Stimulated activated CD8-positive, alpha-beta memory T cell treated with anti-CD3 and anti-CD28 coated beads, Interleukin-15, amount 100 ng/mL, for 48 hours (primary cell): ENCODE results near the gene NTM.

ENCODE experiments used
- DNase-seq, 2 donors: peaks; one replicate each; pipeline ENCODE4 v3.0.0-alpha.2; 2020; ENCODE audit warnings: low read depth in 2 of 2

NTM gene

DNA sequence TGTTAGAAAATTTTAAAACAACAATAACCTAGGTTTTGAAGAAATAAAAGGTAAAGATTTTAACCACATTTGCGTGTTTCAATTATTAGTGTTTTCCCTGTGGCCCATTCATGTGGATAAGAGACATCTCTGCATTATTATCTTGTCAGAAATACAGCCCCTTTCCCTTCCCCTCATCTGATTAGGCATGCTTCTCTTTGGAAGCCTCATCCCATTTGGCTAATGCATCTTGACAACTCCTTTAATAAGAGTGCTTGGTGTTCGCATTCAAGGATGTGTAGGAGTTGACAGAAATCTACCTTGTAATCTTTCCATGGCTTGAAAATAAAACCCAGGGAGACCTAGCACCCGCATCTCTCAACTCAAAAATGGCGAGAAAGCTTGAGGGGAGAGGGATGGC lies 635.5 kb downstream of the NTM start:
- DNase-seq: no peak

DNA sequence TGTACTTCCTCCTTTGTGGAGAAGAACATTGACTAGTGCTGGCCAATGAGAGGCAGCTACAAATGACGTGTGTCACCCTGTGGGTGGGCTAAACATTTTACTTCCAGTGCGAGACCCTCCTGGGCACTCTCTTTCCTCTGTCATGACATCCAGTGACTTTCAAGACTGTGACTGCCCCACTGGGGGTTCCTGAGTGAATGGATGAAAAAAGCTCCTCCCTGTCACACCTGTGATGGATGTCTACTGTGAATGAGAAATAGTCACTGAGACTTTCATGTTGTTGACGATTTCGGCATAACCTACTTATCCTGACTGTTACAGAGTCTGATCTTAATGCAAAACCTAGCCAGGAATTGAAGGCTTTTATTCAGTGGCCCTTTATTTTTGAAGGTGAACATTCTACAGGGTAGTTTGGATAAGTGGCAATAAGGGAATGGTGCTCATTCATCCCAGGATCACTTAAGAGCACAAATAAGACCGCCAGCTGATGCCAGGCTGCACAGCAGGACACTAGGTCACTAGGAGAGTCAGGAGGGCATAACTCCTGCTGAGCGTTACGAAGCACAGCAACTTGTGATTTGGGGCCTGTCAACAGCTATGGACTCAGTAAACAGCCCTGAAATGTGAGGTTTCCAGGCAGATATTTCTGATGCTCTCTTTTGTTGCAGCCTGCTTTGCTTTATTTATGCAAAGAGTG lies 636.6 kb downstream of the NTM start:
- DNase-seq: no peak

DNA sequence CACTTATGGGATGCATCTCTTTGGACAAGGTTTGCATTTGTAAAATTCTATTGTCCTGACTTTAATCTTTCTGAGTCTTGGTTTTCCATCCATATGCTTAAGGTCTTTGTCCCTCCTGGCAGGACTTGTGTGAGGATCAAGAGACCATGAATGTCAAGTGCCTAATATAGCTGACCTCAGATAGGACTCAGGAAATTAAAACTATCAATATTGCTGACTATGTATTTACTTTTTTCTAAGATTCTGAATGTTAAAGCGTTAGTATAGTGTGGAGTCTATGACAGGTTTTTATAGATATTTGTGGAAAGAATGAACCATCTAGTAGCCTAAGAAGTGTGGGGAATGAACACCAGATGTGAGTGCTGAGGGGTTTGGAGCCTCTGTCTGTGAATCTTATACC lies 637.8 kb downstream of the NTM start:
- no peak for DNase-seq

DNA sequence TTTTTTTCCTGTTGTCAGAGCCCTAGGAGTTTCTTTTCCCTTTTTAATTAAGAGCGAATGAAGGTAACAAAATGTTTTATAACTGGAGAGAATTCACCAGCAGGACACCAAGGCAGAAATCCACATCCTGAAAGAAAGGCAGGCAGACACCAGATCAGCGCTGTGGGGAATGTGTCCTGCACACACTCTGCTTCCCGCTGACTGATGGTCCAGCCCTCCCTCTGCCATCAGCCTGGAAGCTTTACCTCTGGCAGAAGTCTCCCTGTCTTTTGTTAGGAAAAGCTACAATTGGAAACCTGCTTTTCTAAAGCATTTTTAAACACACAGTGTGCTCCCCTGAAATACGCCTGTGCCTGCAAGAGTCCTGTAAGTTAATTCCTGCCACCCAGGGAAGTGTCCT lies 638.5 kb downstream of the NTM start:
- no peak for DNase-seq

DNA sequence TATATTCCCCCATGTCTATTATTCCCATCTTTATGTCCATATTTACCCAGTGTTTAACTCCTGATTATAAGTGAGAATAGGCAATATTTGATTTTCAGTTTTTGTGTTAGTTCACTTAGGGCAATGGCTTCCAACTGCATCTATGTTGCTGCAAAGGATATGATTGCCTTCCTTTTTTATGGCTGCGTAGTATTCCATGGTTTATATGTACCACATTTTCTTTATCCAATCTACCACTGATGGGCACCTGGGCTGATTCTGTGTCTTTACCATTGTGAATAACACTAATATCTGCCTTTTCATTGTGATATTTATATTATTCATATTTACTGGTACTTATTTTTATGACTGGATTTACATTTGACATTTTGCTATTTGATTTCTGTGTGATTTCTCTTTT lies 649.6 kb downstream of the NTM start:
- no peak for DNase-seq

DNA sequence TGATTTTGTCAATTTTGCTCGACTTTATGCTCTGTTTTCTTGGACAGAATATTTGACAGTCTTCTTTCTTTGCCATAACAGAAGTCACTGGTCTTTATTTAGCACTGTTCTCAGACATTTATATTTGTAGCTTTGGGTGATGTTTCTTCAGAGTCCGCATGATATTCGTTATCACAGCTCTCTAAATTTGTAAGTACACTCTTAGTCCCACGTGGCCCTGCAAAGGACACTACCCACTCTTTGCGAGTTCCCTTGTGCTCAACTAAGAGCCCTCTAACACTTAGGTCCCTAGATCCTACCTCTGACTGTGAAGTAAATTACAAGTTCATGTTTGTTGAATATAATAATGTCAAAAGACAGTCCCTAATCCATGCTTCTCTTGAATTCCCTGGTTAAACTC lies 651.9 kb downstream of the NTM start:
- no peak for DNase-seq

DNA sequence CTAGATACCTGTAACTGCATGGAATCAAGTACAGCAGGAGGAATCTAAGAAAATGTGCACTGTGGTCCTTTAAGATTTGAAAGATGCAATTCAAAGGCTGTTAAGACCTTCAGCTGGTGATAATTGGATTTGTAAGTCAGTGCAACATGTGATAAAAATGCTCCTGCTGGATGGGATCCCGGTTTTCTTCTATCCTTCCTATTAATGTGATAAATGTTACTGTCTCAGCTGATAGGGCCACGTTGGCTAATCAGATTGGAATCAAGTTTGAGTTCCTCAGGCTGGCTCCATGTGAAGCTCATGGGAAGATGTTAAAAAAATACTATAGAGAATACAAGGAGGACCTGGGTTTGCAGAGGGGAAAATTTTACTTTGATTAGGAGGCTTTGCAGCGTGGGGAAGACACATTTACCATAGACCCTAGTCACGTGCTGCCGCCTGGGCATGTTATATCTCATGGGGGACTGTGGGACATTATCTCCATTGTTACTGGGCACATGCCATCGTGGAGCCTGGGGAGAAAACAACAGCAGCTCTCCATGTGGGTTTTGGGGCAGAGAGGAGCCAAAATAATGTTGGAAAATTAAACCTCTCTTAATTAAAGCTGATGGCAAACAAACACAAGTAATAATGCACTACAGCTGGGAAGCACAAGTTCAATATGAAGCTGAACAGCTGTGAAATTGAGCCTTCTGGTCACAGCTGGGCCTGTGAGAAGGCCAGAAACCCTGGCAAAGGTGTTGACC lies 652.5 kb downstream of the NTM start:
- no peak for DNase-seq

DNA sequence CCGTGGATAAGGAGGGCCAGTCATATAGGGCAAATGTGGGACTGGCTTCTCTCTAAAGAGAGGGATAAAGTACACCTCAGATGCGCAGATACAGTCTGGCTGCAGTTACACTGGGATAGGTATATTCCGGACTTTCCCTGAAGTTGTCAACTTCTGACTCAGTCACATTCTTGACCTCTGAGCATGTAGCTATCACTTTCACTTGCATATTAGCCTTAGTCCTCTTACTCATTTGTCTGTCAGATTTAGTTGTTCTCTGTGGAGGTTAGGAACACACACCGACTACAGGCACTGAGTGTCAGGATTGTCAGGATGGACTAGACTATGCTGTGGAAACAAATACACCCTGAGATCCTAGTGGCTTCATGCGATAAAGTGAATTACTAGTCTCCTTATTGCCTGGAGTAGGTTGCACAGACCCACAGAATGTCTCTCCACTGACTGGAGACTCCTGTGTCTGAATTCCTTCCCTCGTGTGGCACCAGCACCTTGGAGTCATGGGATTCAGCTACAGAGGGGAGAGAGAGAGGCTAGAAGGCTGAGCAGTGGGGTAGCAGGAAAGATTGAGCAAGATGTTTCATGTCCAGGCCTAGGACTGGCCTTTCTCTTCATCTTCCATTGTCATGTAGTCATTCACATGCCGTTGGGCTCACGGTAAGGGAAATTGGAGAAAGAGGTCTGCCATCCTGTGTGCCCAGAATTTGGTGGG lies 654.3 kb downstream of the NTM start:
- DNase-seq: no peak

DNA sequence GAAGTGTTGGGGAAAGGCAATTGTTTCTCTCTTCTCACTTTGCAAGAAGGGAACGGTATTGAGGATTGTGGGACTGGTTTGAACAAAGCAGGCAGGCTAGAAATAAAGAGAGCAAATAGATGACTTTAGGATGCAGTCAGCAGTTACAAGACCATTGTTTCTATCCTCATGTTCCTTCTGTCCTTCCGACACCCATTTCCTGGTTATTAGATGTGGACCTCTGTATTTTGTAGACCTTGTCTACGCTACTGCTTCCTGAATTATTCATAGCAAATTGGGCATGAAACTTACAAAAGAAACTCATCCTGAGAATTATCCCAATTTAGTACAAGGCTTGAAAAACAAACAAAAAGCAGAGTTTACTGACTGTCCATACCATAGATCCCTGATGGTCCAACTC lies 656.3 kb downstream of the NTM start:
- DNase-seq: no peak

DNA sequence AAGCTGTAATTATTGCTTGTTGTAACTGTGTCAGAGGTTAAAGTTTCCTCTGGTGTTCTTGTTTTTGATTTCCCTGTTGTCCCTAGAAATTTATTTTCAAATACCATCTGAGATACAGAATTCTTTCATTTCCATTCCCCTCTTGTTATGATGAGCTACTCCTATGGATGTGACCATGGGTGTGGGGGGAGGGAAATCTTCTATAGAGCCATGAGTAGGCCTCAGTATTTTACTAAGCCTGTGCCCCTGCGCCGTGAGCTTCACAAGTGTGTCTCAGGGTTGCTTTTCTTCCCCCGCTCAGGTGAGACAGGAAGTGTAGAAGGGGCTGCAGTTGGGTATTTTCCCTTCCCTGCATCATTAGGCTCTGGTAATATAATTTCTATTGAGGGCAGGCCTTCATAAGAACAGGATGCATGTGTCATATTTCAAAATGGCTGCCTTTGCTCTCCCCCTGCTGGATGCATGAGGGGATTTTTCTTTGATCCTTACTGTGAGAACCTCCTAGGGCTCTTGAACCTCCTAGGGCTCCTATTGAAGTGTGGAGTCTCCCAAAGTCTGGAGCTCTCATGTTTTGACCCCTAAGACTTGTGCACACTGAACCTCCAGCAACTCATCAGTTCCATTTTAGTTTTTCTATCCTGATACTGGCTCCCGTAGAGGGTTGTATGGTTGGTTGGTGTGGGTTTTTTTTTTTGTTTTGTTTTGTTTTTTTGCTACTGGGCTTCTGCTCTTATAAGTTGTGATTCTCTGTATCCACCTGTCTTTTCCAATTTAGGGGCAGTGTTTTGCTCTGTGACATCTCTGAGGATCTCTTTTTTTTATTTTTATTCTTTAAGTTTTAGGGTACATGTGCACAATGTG lies 658.2 kb downstream of the NTM start:
- DNase-seq: no peak

DNA sequence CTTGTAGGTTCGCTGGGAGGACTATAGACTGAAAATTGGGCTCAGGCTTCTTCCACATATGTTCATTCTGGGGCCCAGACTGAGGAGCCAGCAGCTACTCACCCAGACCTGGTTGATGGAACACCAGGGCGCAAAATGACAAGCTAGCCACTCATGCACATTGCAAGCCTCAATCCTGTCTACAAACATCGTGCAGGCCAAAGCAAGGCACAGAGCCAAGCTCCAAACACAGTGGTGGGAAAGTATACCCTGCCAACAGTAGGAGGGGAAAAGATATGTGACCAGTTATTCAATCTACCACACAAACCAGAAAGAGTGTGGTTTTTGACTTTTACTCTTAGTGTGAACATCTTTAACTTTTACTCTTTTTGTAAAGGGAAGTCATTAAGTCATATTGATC lies 660.5 kb downstream of the NTM start:
- no peak for DNase-seq

DNA sequence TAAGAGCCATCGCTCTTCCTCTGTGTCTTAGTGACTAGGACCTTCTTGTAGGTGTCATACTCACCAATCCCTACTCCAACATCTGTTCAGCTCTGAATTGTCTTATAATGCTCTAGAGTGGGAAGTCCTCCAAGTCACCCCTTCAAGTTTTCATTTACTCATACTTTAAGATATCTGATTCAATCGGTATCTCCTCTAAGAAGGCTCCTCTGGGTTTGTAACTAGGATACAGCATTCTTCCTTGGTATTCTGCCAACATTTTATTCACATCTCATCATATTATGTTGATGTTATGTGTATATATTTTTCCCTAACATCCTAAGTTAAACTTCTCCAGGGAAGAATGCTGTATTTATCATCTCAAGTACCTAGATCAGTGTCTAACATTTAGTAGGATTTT lies 662.1 kb downstream of the NTM start:
- no peak for DNase-seq

DNA sequence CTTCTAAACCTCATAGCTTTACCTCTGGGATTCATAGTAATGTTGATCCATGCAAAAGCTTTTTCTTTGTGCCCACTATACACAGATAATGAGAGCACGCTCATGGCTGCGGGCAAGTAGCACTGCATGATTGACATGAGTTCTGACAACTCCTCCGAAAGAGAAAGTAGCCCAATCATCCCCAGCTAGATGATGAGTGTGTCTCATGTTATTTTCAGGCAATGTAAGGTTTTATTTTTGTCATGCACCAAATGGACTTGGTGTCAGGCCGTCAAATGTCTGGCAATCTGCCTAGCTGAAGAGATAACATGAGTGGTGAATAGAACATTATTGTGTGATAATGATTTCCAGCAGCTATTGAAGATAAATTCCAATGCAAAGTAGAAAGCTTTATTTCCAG lies 662.6 kb downstream of the NTM start:
- no peak for DNase-seq

DNA sequence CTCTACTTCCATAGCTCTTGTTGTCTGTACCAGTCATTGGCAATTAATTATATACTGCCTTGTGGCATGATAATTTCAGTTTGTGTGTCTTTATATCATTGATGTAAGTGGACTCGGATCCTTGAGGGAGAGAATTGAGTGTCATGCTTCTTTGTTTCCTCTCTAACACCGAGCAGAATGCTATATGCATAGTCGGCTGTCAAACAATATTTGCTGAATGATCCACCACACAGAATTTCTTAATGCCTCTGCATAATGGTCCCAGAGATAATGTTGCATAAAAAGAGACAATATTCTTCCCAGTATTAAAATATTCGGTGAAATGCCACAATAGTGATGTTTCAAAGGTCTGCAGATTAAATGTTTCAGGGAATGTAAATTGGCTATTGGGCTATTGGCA lies 664.8 kb downstream of the NTM start:
- no peak for DNase-seq

DNA sequence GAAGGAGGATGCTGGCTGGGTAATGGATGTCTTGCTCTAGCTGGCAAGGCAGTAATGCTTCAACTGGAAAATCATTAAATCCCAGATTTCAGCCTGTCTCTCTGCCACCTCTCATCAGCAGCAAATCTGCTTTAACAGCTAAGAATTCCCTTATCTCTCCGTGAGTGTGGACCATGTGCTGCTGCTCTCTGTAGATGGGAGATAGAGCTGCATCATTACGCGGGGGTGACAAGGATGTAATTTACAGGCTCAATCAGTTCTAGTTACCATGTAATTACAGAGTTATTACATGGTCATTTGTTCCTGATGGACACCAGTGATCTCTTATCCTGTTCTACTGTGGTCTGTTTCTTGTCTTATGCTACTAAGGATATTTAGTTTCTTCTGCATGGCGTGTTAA lies 665.4 kb downstream of the NTM start:
- DNase-seq: no peak

DNA sequence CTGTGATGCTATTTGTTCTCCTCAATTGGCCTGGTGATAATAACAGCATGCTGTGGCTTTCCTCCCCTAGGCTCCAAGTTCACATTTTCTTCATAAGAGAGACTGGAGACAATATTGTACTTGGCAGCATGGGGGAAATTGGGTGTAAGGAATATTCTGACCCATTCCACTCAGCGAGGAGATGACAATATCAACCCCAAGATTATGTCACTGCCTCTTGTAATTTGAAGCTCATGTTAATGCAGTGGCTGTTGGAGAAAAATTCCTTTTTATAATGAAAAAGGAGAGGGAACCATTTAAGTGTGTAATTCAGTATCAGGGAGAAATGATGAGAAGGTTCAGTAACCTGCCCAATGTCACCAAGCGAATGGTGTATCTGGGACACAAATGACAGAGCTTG lies 665.8 kb downstream of the NTM start:
- DNase-seq: no peak

DNA sequence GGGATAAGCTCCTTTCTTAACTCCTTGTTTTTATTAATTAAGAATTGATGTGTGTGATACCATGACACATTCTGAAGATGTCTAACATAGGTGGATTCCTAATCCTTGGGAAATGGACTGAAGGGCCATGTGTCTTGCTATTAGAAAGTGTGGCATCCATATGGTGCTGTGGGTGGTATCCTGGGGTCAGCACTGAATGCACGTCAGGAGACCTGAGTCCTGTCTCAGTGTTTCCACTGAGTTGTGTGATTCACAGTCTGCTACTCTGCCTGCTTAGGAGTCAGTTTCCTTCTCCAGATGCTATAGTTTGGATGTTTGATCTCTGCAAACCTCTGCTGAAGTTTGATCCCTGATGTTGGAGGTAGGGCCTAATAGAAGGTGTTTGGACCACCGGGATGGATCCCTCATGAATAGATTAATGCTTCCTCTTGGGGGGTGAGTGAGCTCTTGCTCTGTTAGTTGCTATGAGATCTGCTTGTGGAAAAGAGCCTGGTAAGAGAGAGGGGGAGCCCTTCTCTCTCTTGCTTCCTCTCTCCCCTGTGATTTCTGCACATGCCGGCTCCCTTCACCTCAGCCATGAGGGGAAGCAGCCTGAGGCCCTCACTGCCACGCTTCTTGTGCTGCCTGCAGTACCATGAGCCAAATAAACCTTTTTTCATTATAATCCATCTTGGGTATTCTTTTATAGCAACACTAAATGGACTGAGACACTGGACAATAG lies 666.5 kb downstream of the NTM start:
- no peak for DNase-seq

DNA sequence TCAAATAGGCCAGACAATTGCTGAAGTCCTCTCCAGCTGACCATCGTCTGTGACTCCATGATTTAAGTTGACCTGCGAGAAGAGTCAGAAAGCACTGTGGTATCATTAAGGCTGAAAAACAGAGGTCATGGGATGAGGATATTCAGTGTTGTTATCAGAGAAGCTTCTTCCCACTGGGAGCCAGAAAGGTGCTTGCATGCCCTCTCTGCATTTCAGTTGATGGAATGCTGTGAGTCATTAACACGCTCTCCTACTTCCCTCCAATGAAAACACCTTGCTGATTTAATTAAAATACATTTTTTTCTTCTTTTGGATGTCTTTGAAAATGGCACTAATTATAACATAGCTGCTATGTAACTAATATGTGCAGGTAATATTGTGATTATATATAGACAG lies 667.0 kb downstream of the NTM start:
- DNase-seq: no peak

DNA sequence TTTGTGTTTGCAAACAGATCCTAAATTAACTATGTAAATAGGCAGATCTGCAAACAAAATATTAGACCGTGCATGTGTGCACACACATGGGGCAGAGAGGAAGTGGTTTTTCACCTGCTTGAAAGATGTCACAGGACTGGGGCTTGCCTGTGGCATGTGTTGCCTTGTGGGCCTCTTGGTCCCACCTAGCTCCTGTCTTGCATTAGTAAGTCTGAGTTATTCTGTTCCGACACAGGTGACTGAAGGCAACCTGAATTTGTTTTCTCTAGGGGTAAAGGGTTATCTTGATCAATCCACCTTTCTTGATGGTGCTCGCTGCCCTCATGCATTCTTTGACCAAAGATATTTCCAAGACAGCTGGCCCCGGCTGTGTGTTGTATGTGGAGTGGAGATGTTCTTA lies 667.5 kb downstream of the NTM start:
- no peak for DNase-seq

DNA sequence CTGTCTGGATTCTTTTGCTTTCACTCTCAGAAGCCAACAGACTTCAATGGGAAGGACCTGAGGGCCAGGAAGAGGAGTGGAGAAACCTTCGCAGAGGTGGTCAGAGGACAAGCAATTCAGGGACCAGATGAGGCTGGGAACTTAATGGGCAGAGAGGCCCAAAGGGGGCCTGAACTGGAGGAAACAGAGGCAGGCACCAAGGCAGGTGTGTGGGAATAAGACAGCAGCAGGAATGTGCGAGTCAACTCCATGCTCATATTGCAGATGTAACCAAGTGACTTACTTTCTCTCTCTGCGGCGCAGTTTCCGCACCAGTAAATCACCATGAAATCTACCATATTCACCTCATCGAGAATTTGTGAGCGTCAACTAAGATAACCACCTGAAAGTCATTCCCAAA lies 669.1 kb downstream of the NTM start:
- no peak for DNase-seq

DNA sequence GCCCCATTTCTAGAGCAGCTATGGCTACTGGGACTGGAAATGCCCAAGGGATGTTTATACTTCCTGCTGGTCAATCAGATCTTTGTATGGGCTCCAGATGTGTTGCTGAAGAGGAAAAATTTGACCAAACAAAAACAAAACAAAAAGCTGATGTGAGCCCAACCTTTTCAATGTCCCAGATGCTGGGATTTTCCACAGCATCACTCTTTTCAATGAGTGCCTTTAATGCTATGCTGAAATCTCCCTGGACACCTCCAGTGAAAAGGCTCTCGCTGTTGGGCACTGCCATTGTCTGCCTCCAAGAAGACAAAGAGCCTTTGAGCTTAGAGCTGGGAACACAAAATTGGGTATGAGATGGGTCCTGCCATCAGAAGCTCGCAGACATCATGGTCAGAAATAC lies 671.9 kb downstream of the NTM start:
- DNase-seq: no peak

DNA sequence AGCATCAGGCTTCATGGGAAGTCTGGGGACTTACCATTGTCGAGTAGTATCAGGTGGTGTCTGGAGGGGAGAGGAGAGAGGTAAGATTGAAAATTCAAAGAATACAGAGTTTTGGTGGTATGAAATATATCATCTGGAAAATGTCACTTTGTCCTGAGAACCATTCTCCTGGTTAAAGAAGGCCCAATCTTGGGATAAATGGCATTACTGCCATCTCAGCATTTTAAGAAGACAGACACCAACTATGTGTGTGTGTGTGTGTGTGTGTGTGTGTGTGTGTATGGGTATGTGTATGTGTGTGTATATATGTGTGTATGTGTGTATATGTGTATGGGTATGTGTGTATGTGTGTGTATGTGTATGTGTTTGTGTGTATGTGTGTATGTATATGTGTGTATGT lies 673.3 kb downstream of the NTM start:
- DNase-seq: no peak
